Measurements from ENCODE around the gene FRMD5. TPM values are rescaled to one million over a fixed set of nuclear protein-coding genes. Genes with fewer than 3 reads are reported as not detected.

The FRMD5 gene
- total RNA-seq, 3 donors from 2014 or later (not counting 1 experiment from before 2014, with no cell fraction given), result not detected

- Mint-ChIP-seq H3K4me1 (no peaks in the 10 kb centered on the region), H3K9me3 (no peaks in the 10 kb centered on the region), H3K4me3 (no peak overlapping the region), H3K27ac (no peak overlapping the region), H3K36me3 (no peaks in the 10 kb centered on the region), H3K27me3 (ENCODE audit: low read depth in 2 of 2) (peaks cover 10 to 35% of the 10 kb centered on the region in 2 donors)
- ATAC-seq, result no peak
- Histone ChIP-seq H3K4me3 (ENCODE audit: low read length) (no peak overlapping the region), H3K9me3 (ENCODE audit: control insufficient read depth, insufficient read depth, low read length) (no peaks in the 10 kb centered on the region), H3K27ac (ENCODE audit: low read length) (no peak overlapping the region), H3K4me1 (ENCODE audit: control insufficient read depth, insufficient read depth, low read length) (no peaks in the 10 kb centered on the region), H3K27me3 (ENCODE audit: control insufficient read depth, insufficient read depth, low read length) (no peaks in the 10 kb centered on the region), H3K36me3 (ENCODE audit: control insufficient read depth, insufficient read depth, low read length) (no peaks in the 10 kb centered on the region)
- no peak for TF ChIP-seq CTCF (IDR thresholded peaks at IDR 0.05)
- intact Hi-C loops (cut with micrococcal nuclease), result no loop called here
- DNase-seq, result no peak
- 75% methylated on average over 2 of the region's 2 CpGs for WGBS (ENCODE audit: insufficient coverage)
Measured at GRCh38 chr15:44068347-44068746, 126.7 kb downstream of the FRMD5 start.

GRCh38 chr15:44066211-44066827 lies 128.8 kb downstream of the FRMD5 start:
- Histone ChIP-seq H3K27me3 (ENCODE audit: control insufficient read depth, insufficient read depth, low read length) (no peaks in the 10 kb centered on the region), H3K27ac (ENCODE audit: low read length) (no peak overlapping the region), H3K4me3 (ENCODE audit: low read length) (no peak overlapping the region), H3K4me1 (ENCODE audit: control insufficient read depth, insufficient read depth, low read length) (no peaks in the 10 kb centered on the region), H3K36me3 (ENCODE audit: control insufficient read depth, insufficient read depth, low read length) (no peaks in the 10 kb centered on the region), H3K9me3 (ENCODE audit: control insufficient read depth, insufficient read depth, low read length) (no peaks in the 10 kb centered on the region)
- WGBS (ENCODE audit: insufficient coverage), result 46% methylated on average over 4 of the region's 8 CpGs
- no peaks in the 10 kb centered on the region for H3K9me3 Mint-ChIP-seq
- intact Hi-C loops (cut with micrococcal nuclease), result loop anchor here (2.0 kb wide), 1 partner anchor 164 kb away; no protein-coding TSS in a partner anchor
- TF ChIP-seq CTCF (IDR thresholded peaks at IDR 0.05), result peak; percentile 73
- ATAC-seq (peak in 1 of 3 donors; percentile 63), DNase-seq (peak in 1 of 2 donors; percentile 76)
- no peak overlapping the region for H3K27ac Mint-ChIP-seq
- no peak overlapping the region for H3K4me3 Mint-ChIP-seq
- H3K36me3 Mint-ChIP-seq, result no peaks in the 10 kb centered on the region
- H3K4me1 Mint-ChIP-seq, result no peaks in the 10 kb centered on the region
- peaks cover 10 to 35% of the 10 kb centered on the region in 2 donors for H3K27me3 Mint-ChIP-seq (ENCODE audit: low read depth in 2 of 2)

- 78% methylated on average over 1 of the region's 1 CpG for WGBS (ENCODE audit: insufficient coverage)
- Mint-ChIP-seq H3K4me1 (no peaks in the 10 kb centered on the region), H3K9me3 (no peaks in the 10 kb centered on the region)
Measured at GRCh38 chr15:44064706-44065105, 130.4 kb downstream of the FRMD5 start.

More at GRCh38 chr15:44064706-44065105, 130.4 kb downstream of the FRMD5 start:
- Mint-ChIP-seq H3K27me3 (ENCODE audit: low read depth in 2 of 2) (peaks cover 10 to 32% of the 10 kb centered on the region in 2 donors), H3K36me3 (no peaks in the 10 kb centered on the region), H3K27ac (no peak overlapping the region), H3K4me3 (no peak overlapping the region)
- no peak overlapping the region for H3K4me3 ChIP-seq (ENCODE audit: low read length)
- H3K27ac ChIP-seq (ENCODE audit: low read length), result no peak overlapping the region
- no peak for ATAC-seq
- no peaks in the 10 kb centered on the region for H3K9me3 ChIP-seq (ENCODE audit: control insufficient read depth, insufficient read depth, low read length)
- no peaks in the 10 kb centered on the region for H3K4me1 ChIP-seq (ENCODE audit: control insufficient read depth, insufficient read depth, low read length)
- H3K27me3 ChIP-seq (ENCODE audit: control insufficient read depth, insufficient read depth, low read length), result no peaks in the 10 kb centered on the region
- intact Hi-C loops (cut with micrococcal nuclease), result no loop called here
- no peak for DNase-seq
- H3K36me3 ChIP-seq (ENCODE audit: control insufficient read depth, insufficient read depth, low read length), result no peaks in the 10 kb centered on the region
- no peak for TF ChIP-seq CTCF (IDR thresholded peaks at IDR 0.05)
